Mesendoderm (in vitro differentiated cells): ENCODE data around the gene ZNF217.

Experiments used
- DNase-seq: peaks from one replicate; pipeline ENCODE4 v3.0.0; 2013
- H2AK5ac ChIP-seq: 2 replicates; pipeline ENCODE4 v1.6.1; 2013; ENCODE audit warnings: low read length, inconsistent platforms
- H2BK120ac ChIP-seq: 2 replicates; pipeline ENCODE4 v1.6.1; 2013; ENCODE audit warnings: low read depth, mild to moderate bottlenecking, low read length, moderate library complexity, mixed read lengths
- H2BK15ac ChIP-seq: replicated peaks from 2 replicates; pipeline ENCODE4 v1.6.1; 2013; ENCODE audit warnings: low read depth, mild to moderate bottlenecking, moderate library complexity
- H2BK5ac ChIP-seq: 2 replicates; pipeline ENCODE4 v1.6.1; 2013; ENCODE audit warnings: low read length, inconsistent platforms
- H3K18ac ChIP-seq: 2 replicates; pipeline ENCODE4 v1.6.1; 2013; ENCODE audit warnings: mild to moderate bottlenecking, low read length, mixed read lengths
- H3K23ac ChIP-seq: one replicate; pipeline ENCODE4 v1.6.1; 2013; ENCODE audit warnings: low read length
- H3K27ac ChIP-seq: 2 replicates; pipeline ENCODE4 v1.5.1; 2013; ENCODE audit warnings: low read depth, mild to moderate bottlenecking, inconsistent platforms, low read length, moderate library complexity
- H3K27me3 ChIP-seq: 2 replicates; pipeline ENCODE4 v1.6.1; 2013; ENCODE audit warnings: low read length, control low read depth, mild to moderate bottlenecking, inconsistent platforms; ENCODE audit not compliant: insufficient read depth, poor library complexity
- H3K36me3 ChIP-seq: 2 replicates; pipeline ENCODE4 v1.6.1; 2013; ENCODE audit warnings: low read length, inconsistent platforms; ENCODE audit not compliant: control insufficient read depth, insufficient read depth
- H3K4ac ChIP-seq: one replicate; pipeline ENCODE4 v1.6.1; 2013; ENCODE audit warnings: low read depth, mild to moderate bottlenecking, low read length, moderate library complexity
- H3K4me1 ChIP-seq: 2 replicates; pipeline ENCODE4 v1.6.1; 2013; ENCODE audit warnings: low read depth, low read length, inconsistent platforms; ENCODE audit not compliant: control insufficient read depth
- H3K4me2 ChIP-seq: 2 replicates; pipeline ENCODE4 v1.6.1; 2013; ENCODE audit warnings: low read length
- H3K4me3 ChIP-seq: 2 replicates; pipeline ENCODE4 v1.5.1; 2013; ENCODE audit warnings: mild to moderate bottlenecking, low read length
- H3K56ac ChIP-seq: one replicate; pipeline ENCODE4 v1.6.1; 2013; ENCODE audit warnings: low read length
- H3K79me1 ChIP-seq: 2 replicates; pipeline ENCODE4 v1.6.1; 2013; ENCODE audit warnings: low read length, inconsistent platforms
- H3K79me2 ChIP-seq: 2 replicates; pipeline ENCODE4 v1.6.1; 2013; ENCODE audit warnings: mild to moderate bottlenecking, low read length; ENCODE audit not compliant: control insufficient read depth, insufficient read depth
- H3K9ac ChIP-seq: 2 replicates; pipeline ENCODE4 v1.6.1; 2013; ENCODE audit warnings: low read length, inconsistent platforms
- H4K5ac ChIP-seq: one replicate; pipeline ENCODE4 v1.6.1; 2013; ENCODE audit warnings: low read length
- H4K8ac ChIP-seq: one replicate; pipeline ENCODE4 v1.6.1; 2013; ENCODE audit warnings: low read depth, mild to moderate bottlenecking, control low read depth, low read length, moderate library complexity
- WGBS: extraction: QIAGEN DNeasy Blood & Tissue Kit; methylation state at CpG from one replicate; pipeline ENCODE4 v1.1.7; 2013; ENCODE audit warnings: low lambda C conversion rate, missing lambda C conversion rate; ENCODE audit not compliant: insufficient coverage; ENCODE audit errors: extremely low coverage; 5-methylcytosine and 5-hydroxymethylcytosine counted together

Gene ZNF217

DNA sequence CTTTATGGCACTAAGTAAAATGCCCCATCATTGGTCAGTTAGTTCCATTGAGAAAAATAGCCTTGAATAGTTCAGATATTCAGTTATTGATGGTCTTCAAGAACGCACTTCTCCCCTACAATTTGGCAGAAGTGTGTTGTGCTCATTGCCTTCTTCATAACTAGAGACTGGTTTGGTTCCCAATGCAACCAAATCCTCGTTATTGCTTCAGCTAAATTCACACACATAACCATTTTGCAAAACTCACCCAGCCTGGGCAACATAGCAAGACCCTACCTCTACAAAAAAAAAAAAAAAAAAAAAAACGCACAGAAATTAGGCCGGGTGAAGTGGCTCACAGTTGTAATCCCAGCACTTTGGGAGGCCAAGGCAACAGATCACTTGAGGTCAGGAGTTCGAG lies 32.1 kb downstream of the ZNF217 start:
- Histone ChIP-seq H3K56ac (no peak overlapping the region), H3K9ac (no peak overlapping the region), H4K5ac (no peak overlapping the region), H3K4me2 (no peak overlapping the region), H3K18ac (no peak overlapping the region), H3K4me3 (no peak overlapping the region), H2BK5ac (no peak overlapping the region), H2AK5ac (no peak overlapping the region), H3K27ac (no peak overlapping the region), H3K4me1 (no peaks in the 10 kb centered on the region), H3K79me1 (no peaks in the 10 kb centered on the region), H2BK120ac (no peak overlapping the region), H3K23ac (no peak overlapping the region), H3K36me3 (peaks cover 2% of the 10 kb centered on the region), H3K4ac (no peak overlapping the region), H3K27me3 (no peaks in the 10 kb centered on the region), H4K8ac (no peak overlapping the region), H3K79me2 (no peaks in the 10 kb centered on the region), H2BK15ac (no peak overlapping the region)
- no peak for DNase-seq
- no CpG with 5 or more reads among the region's 5 CpGs for WGBS

DNA sequence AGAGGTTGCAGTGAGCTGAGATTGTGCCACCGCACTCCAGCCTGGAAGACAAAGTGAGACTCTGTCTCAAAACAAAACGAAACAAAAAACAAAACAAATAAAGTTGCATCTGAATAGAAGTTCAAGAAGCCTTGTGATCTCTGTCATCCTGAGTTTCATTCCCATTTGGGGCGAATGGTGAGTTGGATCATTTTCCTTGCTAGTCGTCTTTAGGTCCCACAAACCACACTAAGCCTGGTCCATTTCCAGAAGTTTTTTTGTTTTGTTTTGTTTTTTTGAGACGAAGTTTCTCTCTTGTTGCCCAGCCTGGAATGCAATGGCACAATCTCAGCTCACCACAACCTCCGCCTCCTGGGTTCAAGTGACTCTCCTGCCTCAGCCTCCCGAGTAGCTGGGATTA lies 33.8 kb downstream of the ZNF217 start:
- Histone ChIP-seq H3K27ac (no peak overlapping the region), H3K18ac (no peak overlapping the region), H3K79me2 (no peaks in the 10 kb centered on the region), H3K4ac (no peak overlapping the region), H3K4me2 (no peak overlapping the region), H3K9ac (no peak overlapping the region), H3K23ac (no peak overlapping the region), H3K27me3 (no peaks in the 10 kb centered on the region), H2BK120ac (no peak overlapping the region), H3K56ac (no peak overlapping the region), H2AK5ac (no peak overlapping the region), H3K4me1 (no peaks in the 10 kb centered on the region), H3K4me3 (no peak overlapping the region), H3K79me1 (no peaks in the 10 kb centered on the region), H4K8ac (no peak overlapping the region), H4K5ac (no peak overlapping the region), H2BK15ac (no peak overlapping the region), H3K36me3 (peaks cover under 1% of the 10 kb centered on the region), H2BK5ac (no peak overlapping the region)
- WGBS, result no CpG with 5 or more reads among the region's 7 CpGs
- DNase-seq, result no peak

DNA sequence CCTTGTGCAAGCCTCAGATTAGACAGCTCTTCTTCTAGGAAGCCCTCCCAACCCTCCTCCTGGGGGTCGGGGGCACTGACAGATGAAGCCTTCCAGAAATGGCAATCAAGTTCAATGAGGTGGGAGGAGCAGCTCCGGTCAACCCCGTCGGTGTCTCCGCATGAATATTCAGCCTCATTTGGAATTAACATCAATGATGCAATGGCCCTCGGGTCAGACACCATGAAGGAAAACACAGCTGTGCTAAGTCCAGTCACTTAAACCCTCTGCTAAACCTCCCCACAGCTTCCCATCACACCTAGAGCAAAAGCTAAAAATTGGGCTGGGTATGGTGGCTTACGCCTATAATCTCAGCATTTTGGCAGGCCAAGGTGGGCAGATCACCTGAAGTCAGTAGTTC lies 36.5 kb downstream of the ZNF217 start:
- peak; percentile 33 for DNase-seq
- no peak overlapping the region for H3K4me2 ChIP-seq
- H3K4me3 ChIP-seq, result no peak overlapping the region
- no peaks in the 10 kb centered on the region for H3K4me1 ChIP-seq
- no peaks in the 10 kb centered on the region for H3K79me2 ChIP-seq
- H3K36me3 ChIP-seq, result no peaks in the 10 kb centered on the region
- H4K8ac ChIP-seq, result peak overlapping the region; percentile 39
- no peak overlapping the region for H2AK5ac ChIP-seq
- no peaks in the 10 kb centered on the region for H3K79me1 ChIP-seq
- H3K4ac ChIP-seq, result no peak overlapping the region
- H3K9ac ChIP-seq, result no peak overlapping the region
- no peak overlapping the region for H3K27ac ChIP-seq
- no CpG with 5 or more reads among the region's 7 CpGs for WGBS
- no peak overlapping the region for H2BK5ac ChIP-seq
- no peak overlapping the region for H3K56ac ChIP-seq
- no peaks in the 10 kb centered on the region for H3K27me3 ChIP-seq
- H2BK120ac ChIP-seq, result no peak overlapping the region
- H3K18ac ChIP-seq, result no peak overlapping the region
- no peak overlapping the region for H4K5ac ChIP-seq
- H3K23ac ChIP-seq, result no peak overlapping the region
- H2BK15ac ChIP-seq, result no peak overlapping the region

DNA sequence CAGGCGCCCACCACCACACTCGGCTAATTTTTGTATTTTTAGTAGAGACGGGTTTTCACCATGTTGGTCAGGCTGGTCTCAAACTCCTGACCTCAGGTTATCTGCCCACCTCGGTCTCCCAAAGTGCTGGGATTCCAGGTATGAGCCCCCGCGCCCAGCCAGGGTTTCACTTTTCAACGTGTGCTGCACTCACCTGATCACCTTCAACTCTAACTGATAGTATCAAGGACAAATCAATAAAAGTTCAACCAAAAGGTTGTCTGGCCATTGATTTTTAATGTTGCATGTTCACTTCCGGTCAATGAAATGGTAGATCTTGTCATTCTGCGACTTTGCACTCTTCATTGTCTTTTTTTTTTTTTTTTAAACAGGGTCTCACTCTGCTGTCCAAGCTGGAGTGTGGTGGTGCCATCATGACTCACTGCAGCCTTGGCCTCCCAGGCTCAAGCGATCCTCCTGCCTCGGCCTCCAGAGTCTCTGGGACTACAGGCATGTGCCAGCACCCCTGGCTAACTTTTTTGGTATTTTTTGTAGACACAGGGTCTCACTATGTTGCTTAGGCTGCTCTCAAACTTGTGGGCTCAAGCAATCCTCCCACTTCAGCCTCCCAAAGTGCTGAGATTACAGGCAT lies 37.3 kb downstream of the ZNF217 start:
- H3K4me3 ChIP-seq, result no peak overlapping the region
- no peaks in the 10 kb centered on the region for H3K79me2 ChIP-seq
- no peak overlapping the region for H3K18ac ChIP-seq
- H3K27me3 ChIP-seq, result no peaks in the 10 kb centered on the region
- no peak overlapping the region for H3K9ac ChIP-seq
- no CpG with 5 or more reads among the region's 11 CpGs for WGBS
- no peak overlapping the region for H4K5ac ChIP-seq
- no peak overlapping the region for H3K4ac ChIP-seq
- H3K36me3 ChIP-seq, result no peaks in the 10 kb centered on the region
- H2BK5ac ChIP-seq, result no peak overlapping the region
- H2BK120ac ChIP-seq, result no peak overlapping the region
- no peak overlapping the region for H3K23ac ChIP-seq
- no peaks in the 10 kb centered on the region for H3K79me1 ChIP-seq
- H2AK5ac ChIP-seq, result no peak overlapping the region
- H3K27ac ChIP-seq, result no peak overlapping the region
- no peak overlapping the region for H3K4me2 ChIP-seq
- H3K56ac ChIP-seq, result no peak overlapping the region
- no peaks in the 10 kb centered on the region for H3K4me1 ChIP-seq
- H2BK15ac ChIP-seq, result no peak overlapping the region
- no peak overlapping the region for H4K8ac ChIP-seq
- no peak for DNase-seq

DNA sequence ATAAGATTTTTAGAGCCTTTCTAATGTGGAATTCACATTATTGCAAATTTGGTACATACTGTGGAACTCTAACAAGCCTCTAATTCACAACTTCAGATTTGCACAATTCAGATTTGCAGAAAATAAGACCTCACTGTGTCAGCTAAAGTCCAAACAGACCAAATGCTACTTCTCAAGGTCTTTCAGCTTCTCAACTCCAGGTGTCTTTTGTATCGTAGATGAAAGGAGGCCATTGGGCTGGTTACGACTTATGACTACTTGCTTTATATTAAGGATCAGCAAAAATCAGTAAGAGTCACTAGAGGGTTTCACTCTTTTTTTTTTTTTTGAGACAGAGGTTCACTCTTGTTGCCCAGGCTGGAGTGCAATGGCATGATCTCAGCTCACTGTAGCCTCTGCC lies 37.8 kb downstream of the ZNF217 start:
- H3K4me3 ChIP-seq, result no peak overlapping the region
- H3K79me1 ChIP-seq, result no peaks in the 10 kb centered on the region
- no peak overlapping the region for H4K5ac ChIP-seq
- no peak overlapping the region for H2BK15ac ChIP-seq
- H3K36me3 ChIP-seq, result no peaks in the 10 kb centered on the region
- H3K79me2 ChIP-seq, result no peaks in the 10 kb centered on the region
- no peak overlapping the region for H3K4me2 ChIP-seq
- H3K18ac ChIP-seq, result no peak overlapping the region
- H3K27me3 ChIP-seq, result no peaks in the 10 kb centered on the region
- DNase-seq, result no peak
- no peak overlapping the region for H3K4ac ChIP-seq
- no peak overlapping the region for H3K9ac ChIP-seq
- no peak overlapping the region for H2AK5ac ChIP-seq
- H4K8ac ChIP-seq, result no peak overlapping the region
- no peak overlapping the region for H3K56ac ChIP-seq
- no peaks in the 10 kb centered on the region for H3K4me1 ChIP-seq
- H2BK120ac ChIP-seq, result no peak overlapping the region
- H3K23ac ChIP-seq, result no peak overlapping the region
- H2BK5ac ChIP-seq, result no peak overlapping the region
- no peak overlapping the region for H3K27ac ChIP-seq
- no CpG with 5 or more reads among the region's 2 CpGs for WGBS

DNA sequence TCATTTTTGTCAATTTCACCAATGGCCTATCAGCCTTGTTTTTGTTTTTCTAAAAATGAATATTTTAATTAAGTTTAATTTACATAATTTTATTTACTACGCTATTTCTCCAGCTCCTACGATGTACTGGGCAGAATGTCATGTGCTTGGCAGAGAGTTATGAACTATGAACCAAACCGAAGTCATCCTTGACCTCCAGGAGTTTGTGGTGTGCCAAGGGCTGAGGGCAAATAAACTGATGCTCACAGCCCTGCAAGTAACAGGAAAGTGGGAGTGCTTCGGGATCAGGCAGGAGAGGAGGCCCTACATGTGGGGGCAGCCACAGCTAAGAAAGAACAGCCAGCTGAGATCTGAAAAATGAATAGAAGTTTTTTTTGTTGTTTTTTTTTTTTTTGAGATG lies 38.6 kb downstream of the ZNF217 start:
- Histone ChIP-seq H3K27ac (no peak overlapping the region), H3K4me3 (no peak overlapping the region), H3K4ac (no peak overlapping the region), H3K79me1 (no peaks in the 10 kb centered on the region), H3K27me3 (no peaks in the 10 kb centered on the region), H3K79me2 (no peaks in the 10 kb centered on the region), H3K18ac (no peak overlapping the region), H4K8ac (no peak overlapping the region), H4K5ac (no peak overlapping the region), H2BK5ac (no peak overlapping the region), H3K9ac (no peak overlapping the region), H3K4me2 (no peak overlapping the region), H3K56ac (no peak overlapping the region), H3K36me3 (no peaks in the 10 kb centered on the region), H2AK5ac (no peak overlapping the region), H2BK120ac (no peak overlapping the region), H3K4me1 (no peaks in the 10 kb centered on the region), H3K23ac (no peak overlapping the region), H2BK15ac (no peak overlapping the region)
- no peak for DNase-seq
- WGBS, result no CpG with 5 or more reads among the region's 4 CpGs
